GM12892 (cell line): ENCODE results near the gene RAB3GAP1.

Experiments
- POLR2A ChIP-seq: IDR thresholded peaks from 2 replicates; pipeline ENCODE4 v1.6.1; 2011; ENCODE audit warnings: low read depth, low read length, control low read depth
- POLR2AphosphoS5 ChIP-seq: IDR thresholded peaks from 2 replicates; pipeline ENCODE4 v1.6.1; 2011; ENCODE audit warnings: low read depth, low read length, control low read depth
- TAF1 ChIP-seq: IDR thresholded peaks from 2 replicates; pipeline ENCODE4 v1.6.1; 2011; ENCODE audit warnings: low read depth, mild to moderate bottlenecking, control low read depth, low read length, borderline replicate concordance

- no peak for TF ChIP-seq TAF1
- TF ChIP-seq POLR2A, result no peak
- no peak for TF ChIP-seq POLR2AphosphoS5
These were observed 41.1 kb downstream of the RAB3GAP1 start for GRCh38 chr2:135093193-135093592.
